Measurements from ENCODE around the gene GOLGA7B. TPM values are rescaled to one million over a fixed set of nuclear protein-coding genes. Genes with fewer than 3 reads are reported as not detected.

Gene GOLGA7B
- total and polyA plus RNA-seq, 2 of the 4 experiments (the other 2 are of a cell fraction), result not detected

GRCh38 chr10:97886286-97886685 lies 36.6 kb downstream of the GOLGA7B start:
- H4K20me1 ChIP-seq (ENCODE audit: insufficient read depth, low read length), result no peaks in the 10 kb centered on the region
- H2AK9ac ChIP-seq (replicated peaks; ENCODE audit: low read depth, low read length, poor library complexity), result no peak overlapping the region
- H2AFZ ChIP-seq (replicated peaks; ENCODE audit: low read length, poor library complexity), result no peak overlapping the region
- DNase-seq, result no peak
- BruUV-seq (replicated peaks), result no TSS peak
- H3K9me3 ChIP-seq (ENCODE audit: control insufficient read depth, insufficient read depth, low read length), result no peaks in the 10 kb centered on the region
- H3K27me3 ChIP-seq (ENCODE audit: control insufficient read depth, insufficient read depth, low read length), result peaks cover 3% of the 10 kb centered on the region; the same call in 1 of the 2 replicates
- no peak overlapping the region for H3K4me2 ChIP-seq (ENCODE audit: low read depth, low read length)
- H2AK5ac ChIP-seq (ENCODE audit: low read depth, low read length), result no peak overlapping the region
- H3K23ac ChIP-seq (ENCODE audit: low read depth, low read length), result no peak overlapping the region
- no peak overlapping the region for H4K5ac ChIP-seq (ENCODE audit: low read depth, low read length)
- H3K27ac ChIP-seq (ENCODE audit: insufficient read depth, low read length), result no peak overlapping the region
- no peak overlapping the region for H3K9ac ChIP-seq (ENCODE audit: low read depth, low read length)
- H4K8ac ChIP-seq (ENCODE audit: low read depth in 2 of 2, low read length in 2 of 2), result no peak overlapping the region
- 48% methylated on average over 3 of the region's 5 CpGs; no CpG with 5 or more reads in 1 of the 2 experiments for WGBS, 2 experiments (ENCODE audit: extremely low coverage in 2 of 2, insufficient read length in 1 of 2)
- no peak overlapping the region for H4K91ac ChIP-seq (ENCODE audit: insufficient read depth, low read depth, low read length)
- no peak overlapping the region for H3K4ac ChIP-seq (ENCODE audit: low read depth, low read length)
- H2BK5ac ChIP-seq (ENCODE audit: low read depth, low read length, poor library complexity, severe bottlenecking), result no peak overlapping the region
- H3K56ac ChIP-seq (ENCODE audit: extremely low read depth, insufficient read depth, low read length), result no peak overlapping the region
- no peak overlapping the region for H2BK15ac ChIP-seq (ENCODE audit: low read depth, low read length)
- no peak for ATAC-seq (ENCODE audit: low read depth)
- H3K18ac ChIP-seq (ENCODE audit: low read depth, low read length), result no peak overlapping the region
- H3K9me1 ChIP-seq (ENCODE audit: insufficient read depth, low read length), result no peaks in the 10 kb centered on the region
- H2BK120ac ChIP-seq (ENCODE audit: low read depth, low read length), result no peak overlapping the region
- no peak for TF ChIP-seq USF2 (IDR thresholded peaks at IDR 0.05; ENCODE audit: low read depth, low read length)
- no peak for TF ChIP-seq RCOR1 (IDR thresholded peaks at IDR 0.05; ENCODE audit: insufficient replicate concordance, low read length)
- no peak for TF ChIP-seq CHD1 (IDR thresholded peaks at IDR 0.05; ENCODE audit: low read depth, low read length)
- no peak for TF ChIP-seq MAZ (IDR thresholded peaks at IDR 0.05; ENCODE audit: borderline replicate concordance, low read depth, low read length)
- TF ChIP-seq RFX5 (IDR thresholded peaks at IDR 0.05; ENCODE audit: low read depth, low read length), result no peak
- TF ChIP-seq, protein P1, sequence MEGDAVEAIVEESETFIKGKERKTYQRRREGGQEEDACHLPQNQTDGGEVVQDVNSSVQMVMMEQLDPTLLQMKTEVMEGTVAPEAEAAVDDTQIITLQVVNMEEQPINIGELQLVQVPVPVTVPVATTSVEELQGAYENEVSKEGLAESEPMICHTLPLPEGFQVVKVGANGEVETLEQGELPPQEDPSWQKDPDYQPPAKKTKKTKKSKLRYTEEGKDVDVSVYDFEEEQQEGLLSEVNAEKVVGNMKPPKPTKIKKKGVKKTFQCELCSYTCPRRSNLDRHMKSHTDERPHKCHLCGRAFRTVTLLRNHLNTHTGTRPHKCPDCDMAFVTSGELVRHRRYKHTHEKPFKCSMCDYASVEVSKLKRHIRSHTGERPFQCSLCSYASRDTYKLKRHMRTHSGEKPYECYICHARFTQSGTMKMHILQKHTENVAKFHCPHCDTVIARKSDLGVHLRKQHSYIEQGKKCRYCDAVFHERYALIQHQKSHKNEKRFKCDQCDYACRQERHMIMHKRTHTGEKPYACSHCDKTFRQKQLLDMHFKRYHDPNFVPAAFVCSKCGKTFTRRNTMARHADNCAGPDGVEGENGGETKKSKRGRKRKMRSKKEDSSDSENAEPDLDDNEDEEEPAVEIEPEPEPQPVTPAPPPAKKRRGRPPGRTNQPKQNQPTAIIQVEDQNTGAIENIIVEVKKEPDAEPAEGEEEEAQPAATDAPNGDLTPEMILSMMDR (conservative IDR thresholded peaks at IDR 0.05; ENCODE audit: low read depth, low read length), result no peak
- TF ChIP-seq RAD21 (IDR thresholded peaks at IDR 0.05; ENCODE audit: low read length), result no peak
- TF ChIP-seq BHLHE40 (IDR thresholded peaks at IDR 0.05; ENCODE audit: low read depth, low read length), result no peak
- TF ChIP-seq CEBPB (IDR thresholded peaks at IDR 0.05; ENCODE audit: low read depth, low read length), result no peak
- TF ChIP-seq MAFK (IDR thresholded peaks at IDR 0.05; ENCODE audit: low read depth, low read length), result no peak
- TF ChIP-seq FOS (IDR thresholded peaks at IDR 0.05; ENCODE audit: low read depth, low read length), result no peak
- no peak for TF ChIP-seq NFE2L2 (IDR thresholded peaks at IDR 0.05; ENCODE audit: low read depth, low read length)
- TF ChIP-seq SMC3 (IDR thresholded peaks at IDR 0.05; ENCODE audit: low read depth, low read length), result no peak
- no peak for TF ChIP-seq MXI1 (IDR thresholded peaks at IDR 0.05; ENCODE audit: borderline replicate concordance, low read depth, low read length)
- TF ChIP-seq POLR2A (IDR thresholded peaks at IDR 0.05; ENCODE audit: low read depth, low read length), result no peak
- TF ChIP-seq, protein P2, sequence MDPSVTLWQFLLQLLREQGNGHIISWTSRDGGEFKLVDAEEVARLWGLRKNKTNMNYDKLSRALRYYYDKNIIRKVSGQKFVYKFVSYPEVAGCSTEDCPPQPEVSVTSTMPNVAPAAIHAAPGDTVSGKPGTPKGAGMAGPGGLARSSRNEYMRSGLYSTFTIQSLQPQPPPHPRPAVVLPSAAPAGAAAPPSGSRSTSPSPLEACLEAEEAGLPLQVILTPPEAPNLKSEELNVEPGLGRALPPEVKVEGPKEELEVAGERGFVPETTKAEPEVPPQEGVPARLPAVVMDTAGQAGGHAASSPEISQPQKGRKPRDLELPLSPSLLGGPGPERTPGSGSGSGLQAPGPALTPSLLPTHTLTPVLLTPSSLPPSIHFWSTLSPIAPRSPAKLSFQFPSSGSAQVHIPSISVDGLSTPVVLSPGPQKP (IDR thresholded peaks at IDR 0.05; ENCODE audit: borderline replicate concordance, low read depth, low read length), result no peak
- ChIA-PET POLR2A (ENCODE audit: unreplicated experiment) (no interaction called here), CTCF (interaction anchor here (0.6 kb wide), 1 partner anchor 10 kb away, joined by 4 read pairs; no protein-coding TSS in a partner anchor)
- H3K36me3 ChIP-seq (ENCODE audit: control insufficient read depth, insufficient read depth, low read length), result no peaks in the 10 kb centered on the region
- H2BK20ac ChIP-seq (ENCODE audit: low read depth, low read length), result no peak overlapping the region
- H3K79me1 ChIP-seq (ENCODE audit: low read depth in 1 of 2, low read length in 2 of 2), result no peaks in the 10 kb centered on the region
- intact Hi-C loops (cut with micrococcal nuclease) (no loop called here), dilution Hi-C loops (cut with HindIII; ENCODE audit: low sequenced_read_pairs, unreplicated experiment) (no loop called here), in situ Hi-C loops (cut with MboI; ENCODE audit: low sequenced_read_pairs) (no loop called here)
- no peak overlapping the region for H3K4me3 ChIP-seq (ENCODE audit: insufficient read depth, low read depth, low read length)
- peaks cover 1% of the 10 kb centered on the region; the same call in 1 of the 2 replicates for H3K4me1 ChIP-seq (ENCODE audit: control insufficient read depth, insufficient read depth, low read length)
- H3K14ac ChIP-seq (replicated peaks; ENCODE audit: low read depth, low read length), result no peak overlapping the region
